DOHH2 (cell line): ENCODE measurements around the gene CR1.
A peak's percentile ranks its signal among the peaks of the same experiment; 100 is the strongest.

ENCODE experiments used
- H3F3A ChIP-seq: fragments of 200-600 bp; sonication (generic), shearing (Covaris generic); 2 replicates; pipeline ENCODE4 v1.6.0; 2016; ENCODE audit warnings: antibody characterized with exemption, mild to moderate bottlenecking; ENCODE audit not compliant: control insufficient read depth, insufficient read depth
- H3K27ac ChIP-seq: fragments of 200-600 bp; sonication (generic); 2 replicates; pipeline ENCODE4 v1.5.1; 2014; ENCODE audit warnings: low read depth, mild to moderate bottlenecking, low read length, moderate library complexity
- H3K27me3 ChIP-seq: fragments of 200-600 bp; sonication (generic); 2 replicates; pipeline ENCODE4 v1.6.1; 2014; ENCODE audit warnings: mild to moderate bottlenecking, low read length, mixed read lengths; ENCODE audit not compliant: control insufficient read depth
- H3K36me3 ChIP-seq: fragments of 200-600 bp; sonication (generic); 2 replicates; pipeline ENCODE4 v1.6.1; 2014; ENCODE audit warnings: mild to moderate bottlenecking, low read length, moderate library complexity, mixed read lengths; ENCODE audit not compliant: control insufficient read depth
- H3K4me1 ChIP-seq: fragments of 200-600 bp; sonication (generic); 2 replicates; pipeline ENCODE4 v1.6.1; 2014; ENCODE audit warnings: mild to moderate bottlenecking, low read length, mixed read lengths; ENCODE audit not compliant: control insufficient read depth
- H3K4me2 ChIP-seq: fragments of 200-600 bp; sonication (generic); 2 replicates; pipeline ENCODE4 v1.6.0; 2014; ENCODE audit warnings: mild to moderate bottlenecking, low read length, moderate library complexity
- H3K4me3 ChIP-seq: fragments of 200-600 bp; sonication (generic); 2 replicates; pipeline ENCODE4 v1.5.1; 2014; ENCODE audit warnings: mild to moderate bottlenecking, low read length, mixed read lengths
- H3K79me2 ChIP-seq: fragments of 200-600 bp; sonication (generic); 2 replicates; pipeline ENCODE4 v1.6.1; 2014; ENCODE audit warnings: mild to moderate bottlenecking, low read length, mixed read lengths; ENCODE audit not compliant: control insufficient read depth
- H3K9me2 ChIP-seq: fragments of 200-600 bp; sonication (generic); replicated peaks from 2 replicates; pipeline ENCODE4 v1.6.1; 2014; ENCODE audit warnings: mild to moderate bottlenecking, low read length, mixed read lengths; ENCODE audit not compliant: control insufficient read depth
- H3K9me3 ChIP-seq: fragments of 200-600 bp; sonication (generic); 2 replicates; pipeline ENCODE4 v1.6.1; 2014; ENCODE audit warnings: antibody characterized with exemption, low read length, mixed read lengths; ENCODE audit not compliant: control insufficient read depth, insufficient read depth
- H4K20me1 ChIP-seq: fragments of 200-600 bp; sonication (generic); 2 replicates; pipeline ENCODE4 v1.6.0; 2014; ENCODE audit warnings: low read depth, mild to moderate bottlenecking, antibody characterized with exemption, low read length, moderate library complexity; ENCODE audit not compliant: control insufficient read depth, insufficient read depth
- EZH2phosphoT487 ChIP-seq: fragments of 200-600 bp; sonication (generic); IDR thresholded peaks from 2 replicates; pipeline ENCODE4 v1.6.1; 2017; ENCODE audit warnings: borderline replicate concordance, mild to moderate bottlenecking, antibody characterized with exemption, low read length, moderate library complexity, mixed read lengths
- TF ChIP-seq, protein P1 (sequence below): fragments of 200-600 bp; sonication (generic); IDR thresholded peaks from one replicate; pipeline ENCODE4 v1.5.1; 2014; ENCODE audit warnings: antibody characterized with exemption, mild to moderate bottlenecking, low read depth, low read length; ENCODE audit not compliant: poor library complexity, severe bottlenecking

CR1 gene

DNA sequence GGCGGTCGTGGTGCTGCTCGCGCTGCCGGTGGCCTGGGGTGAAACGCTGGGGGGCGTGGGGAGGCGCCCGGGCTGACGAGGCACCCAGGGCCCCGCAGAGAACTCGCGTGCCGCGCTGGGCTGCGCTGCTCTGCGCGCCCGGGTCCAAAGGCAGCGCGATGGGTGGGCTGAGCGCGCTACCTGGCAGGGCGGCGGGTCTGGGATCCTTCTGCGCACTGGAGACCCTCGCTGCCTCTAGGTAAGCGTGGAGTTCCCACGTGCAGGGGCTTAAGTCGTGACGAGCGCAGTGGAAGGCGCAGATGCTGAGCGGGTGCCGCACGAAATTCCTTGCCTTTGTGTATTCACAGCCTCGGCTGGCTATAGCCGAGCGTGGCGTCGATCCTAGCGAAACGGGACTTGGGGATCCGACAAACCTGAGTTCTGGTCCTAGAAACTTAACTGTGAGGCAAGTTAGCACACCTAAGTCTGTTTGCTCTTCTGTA lies 173.6 kb downstream of the CR1 start:
- H4K20me1 ChIP-seq = no peaks in the 10 kb centered on the region
- H3K79me2 ChIP-seq = no peaks in the 10 kb centered on the region
- peak overlapping the region; percentile 55 for H3K4me2 ChIP-seq
- peaks cover 50% of the 10 kb centered on the region for H3K27me3 ChIP-seq
- TF ChIP-seq, protein P1, sequence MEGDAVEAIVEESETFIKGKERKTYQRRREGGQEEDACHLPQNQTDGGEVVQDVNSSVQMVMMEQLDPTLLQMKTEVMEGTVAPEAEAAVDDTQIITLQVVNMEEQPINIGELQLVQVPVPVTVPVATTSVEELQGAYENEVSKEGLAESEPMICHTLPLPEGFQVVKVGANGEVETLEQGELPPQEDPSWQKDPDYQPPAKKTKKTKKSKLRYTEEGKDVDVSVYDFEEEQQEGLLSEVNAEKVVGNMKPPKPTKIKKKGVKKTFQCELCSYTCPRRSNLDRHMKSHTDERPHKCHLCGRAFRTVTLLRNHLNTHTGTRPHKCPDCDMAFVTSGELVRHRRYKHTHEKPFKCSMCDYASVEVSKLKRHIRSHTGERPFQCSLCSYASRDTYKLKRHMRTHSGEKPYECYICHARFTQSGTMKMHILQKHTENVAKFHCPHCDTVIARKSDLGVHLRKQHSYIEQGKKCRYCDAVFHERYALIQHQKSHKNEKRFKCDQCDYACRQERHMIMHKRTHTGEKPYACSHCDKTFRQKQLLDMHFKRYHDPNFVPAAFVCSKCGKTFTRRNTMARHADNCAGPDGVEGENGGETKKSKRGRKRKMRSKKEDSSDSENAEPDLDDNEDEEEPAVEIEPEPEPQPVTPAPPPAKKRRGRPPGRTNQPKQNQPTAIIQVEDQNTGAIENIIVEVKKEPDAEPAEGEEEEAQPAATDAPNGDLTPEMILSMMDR = no peak
- no peak for TF ChIP-seq EZH2phosphoT487
- H3K36me3 ChIP-seq = no peaks in the 10 kb centered on the region
- no peaks in the 10 kb centered on the region; the same call in 1 of the 2 replicates for H3K9me3 ChIP-seq
- H3K27ac ChIP-seq = no peak overlapping the region
- H3K4me1 ChIP-seq = peaks cover 21% of the 10 kb centered on the region
- no peaks in the 10 kb centered on the region for H3K9me2 ChIP-seq
- no peak overlapping the region for H3K4me3 ChIP-seq
- H3F3A ChIP-seq = no peaks in the 10 kb centered on the region

DNA sequence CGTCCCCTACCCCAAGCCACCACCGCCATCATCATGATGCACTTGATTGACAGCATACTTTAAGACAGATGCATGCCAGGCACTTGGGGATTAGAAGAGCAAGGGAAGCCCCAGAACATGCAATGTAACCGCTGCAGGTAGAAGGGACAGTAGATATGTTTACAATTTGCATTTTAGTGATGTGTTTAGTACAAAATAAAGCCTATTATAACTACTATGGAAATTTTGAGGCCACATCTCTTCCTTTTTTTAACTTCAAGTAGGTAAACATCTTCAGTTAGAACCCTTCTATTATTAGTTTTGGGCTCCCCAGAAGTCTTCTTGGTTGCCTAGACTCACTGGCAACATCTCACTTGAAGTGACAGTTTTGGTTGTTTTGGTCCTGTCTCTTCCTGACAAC lies 174.2 kb downstream of the CR1 start:
- Histone ChIP-seq H4K20me1 (no peaks in the 10 kb centered on the region), H3K4me1 (peaks cover 21% of the 10 kb centered on the region), H3K9me3 (no peaks in the 10 kb centered on the region; the same call in 1 of the 2 replicates), H3K27ac (peak overlapping the region; percentile 12; the same call in 1 of the 2 replicates), H3K9me2 (no peaks in the 10 kb centered on the region), H3F3A (no peaks in the 10 kb centered on the region), H3K79me2 (no peaks in the 10 kb centered on the region), H3K36me3 (no peaks in the 10 kb centered on the region), H3K27me3 (peaks cover 51% of the 10 kb centered on the region), H3K4me2 (peak overlapping the region; percentile 55), H3K4me3 (peak overlapping the region; percentile 10; the same call in 1 of the 2 replicates)
- TF ChIP-seq, protein P1 = no peak
- no peak for TF ChIP-seq EZH2phosphoT487

DNA sequence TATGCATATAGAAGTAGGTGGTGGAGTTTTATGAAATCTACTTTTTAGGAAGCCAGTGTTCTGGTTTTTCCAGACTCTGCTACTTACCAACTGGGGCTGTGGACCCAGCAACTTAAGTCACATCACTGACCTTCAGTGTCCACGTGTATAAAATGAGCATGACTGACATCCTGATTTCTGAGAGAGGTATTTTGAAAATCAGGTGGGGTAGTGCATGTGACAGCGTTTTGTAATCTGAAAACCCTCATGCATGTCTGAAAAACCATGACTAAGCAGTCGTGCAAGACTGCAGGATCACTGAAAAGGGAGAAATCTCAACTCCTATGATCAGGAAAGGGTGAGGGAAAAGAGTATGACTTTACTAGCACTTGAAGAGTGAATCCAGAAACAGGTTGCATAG lies 175.0 kb downstream of the CR1 start:
- Histone ChIP-seq H3K36me3 (no peaks in the 10 kb centered on the region), H3K27ac (peak overlapping the region; percentile 12; the same call in 1 of the 2 replicates), H3K27me3 (peaks cover 51% of the 10 kb centered on the region), H3K79me2 (no peaks in the 10 kb centered on the region), H3K4me1 (peaks cover 21% of the 10 kb centered on the region), H3F3A (no peaks in the 10 kb centered on the region), H3K4me3 (no peak overlapping the region), H3K9me2 (no peaks in the 10 kb centered on the region), H4K20me1 (no peaks in the 10 kb centered on the region), H3K4me2 (peak overlapping the region; percentile 55), H3K9me3 (no peaks in the 10 kb centered on the region; the same call in 1 of the 2 replicates)
- TF ChIP-seq, protein P1 = no peak
